WI38 (cell line): ENCODE measurements around the gene DDX52.
"Not testable (repeated sequence)": the region's sequence is repeated elsewhere in the genome, so short reads cannot be mapped to it uniquely, and the experiment has no call there.

Experiments
- H3K4me3 ChIP-seq: 2 replicates; pipeline ENCODE4 v1.5.1; 2011; ENCODE audit warnings: low read depth, mild to moderate bottlenecking, control low read depth, low read length
- TF ChIP-seq, protein P1 (sequence below): IDR thresholded peaks from 2 replicates; pipeline ENCODE4 v1.5.1; 2012; ENCODE audit warnings: low read depth, mild to moderate bottlenecking, control low read depth, low read length

The DDX52 gene, protein sequence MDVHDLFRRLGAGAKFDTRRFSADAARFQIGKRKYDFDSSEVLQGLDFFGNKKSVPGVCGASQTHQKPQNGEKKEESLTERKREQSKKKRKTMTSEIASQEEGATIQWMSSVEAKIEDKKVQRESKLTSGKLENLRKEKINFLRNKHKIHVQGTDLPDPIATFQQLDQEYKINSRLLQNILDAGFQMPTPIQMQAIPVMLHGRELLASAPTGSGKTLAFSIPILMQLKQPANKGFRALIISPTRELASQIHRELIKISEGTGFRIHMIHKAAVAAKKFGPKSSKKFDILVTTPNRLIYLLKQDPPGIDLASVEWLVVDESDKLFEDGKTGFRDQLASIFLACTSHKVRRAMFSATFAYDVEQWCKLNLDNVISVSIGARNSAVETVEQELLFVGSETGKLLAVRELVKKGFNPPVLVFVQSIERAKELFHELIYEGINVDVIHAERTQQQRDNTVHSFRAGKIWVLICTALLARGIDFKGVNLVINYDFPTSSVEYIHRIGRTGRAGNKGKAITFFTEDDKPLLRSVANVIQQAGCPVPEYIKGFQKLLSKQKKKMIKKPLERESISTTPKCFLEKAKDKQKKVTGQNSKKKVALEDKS

DNA sequence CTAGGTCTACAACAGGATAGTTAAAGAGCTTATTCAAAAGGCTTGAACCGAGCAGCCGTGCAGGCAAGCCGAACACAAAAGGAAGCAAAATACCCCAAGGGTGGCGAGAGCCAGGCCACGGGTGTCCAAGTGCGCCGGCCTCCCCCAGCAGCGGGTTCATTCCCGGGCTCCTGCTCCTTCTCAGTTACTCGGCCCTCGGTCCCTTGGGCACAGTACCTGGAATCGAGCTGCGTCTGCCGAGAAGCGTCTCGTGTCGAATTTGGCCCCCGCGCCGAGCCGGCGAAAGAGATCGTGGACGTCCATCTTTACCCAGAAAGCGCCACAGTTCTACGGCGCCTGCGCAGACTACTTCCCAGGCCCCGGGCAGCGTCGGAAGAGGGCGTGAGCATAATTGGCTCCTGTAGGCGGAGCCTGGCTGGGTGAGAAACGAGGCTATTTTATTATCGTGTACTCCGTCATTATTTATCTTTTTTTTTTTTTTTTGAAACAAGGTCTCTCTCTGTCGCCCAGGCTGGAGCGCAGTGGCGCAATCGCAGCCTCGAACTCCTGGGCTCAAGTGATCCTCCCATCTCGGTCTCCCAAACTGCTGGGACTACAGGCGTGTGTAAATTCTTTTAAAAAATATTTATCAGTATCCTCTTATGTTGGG is at the start of gene DDX52:
TSS of gene DDX52 (minus strand) at position 329 of the 649 bp plus-strand sequence. CDS start at position 303, 26 bp downstream.
- H3K4me3 ChIP-seq = peak within 1 kb of the TSS; percentile 85
- TF ChIP-seq, protein P1, sequence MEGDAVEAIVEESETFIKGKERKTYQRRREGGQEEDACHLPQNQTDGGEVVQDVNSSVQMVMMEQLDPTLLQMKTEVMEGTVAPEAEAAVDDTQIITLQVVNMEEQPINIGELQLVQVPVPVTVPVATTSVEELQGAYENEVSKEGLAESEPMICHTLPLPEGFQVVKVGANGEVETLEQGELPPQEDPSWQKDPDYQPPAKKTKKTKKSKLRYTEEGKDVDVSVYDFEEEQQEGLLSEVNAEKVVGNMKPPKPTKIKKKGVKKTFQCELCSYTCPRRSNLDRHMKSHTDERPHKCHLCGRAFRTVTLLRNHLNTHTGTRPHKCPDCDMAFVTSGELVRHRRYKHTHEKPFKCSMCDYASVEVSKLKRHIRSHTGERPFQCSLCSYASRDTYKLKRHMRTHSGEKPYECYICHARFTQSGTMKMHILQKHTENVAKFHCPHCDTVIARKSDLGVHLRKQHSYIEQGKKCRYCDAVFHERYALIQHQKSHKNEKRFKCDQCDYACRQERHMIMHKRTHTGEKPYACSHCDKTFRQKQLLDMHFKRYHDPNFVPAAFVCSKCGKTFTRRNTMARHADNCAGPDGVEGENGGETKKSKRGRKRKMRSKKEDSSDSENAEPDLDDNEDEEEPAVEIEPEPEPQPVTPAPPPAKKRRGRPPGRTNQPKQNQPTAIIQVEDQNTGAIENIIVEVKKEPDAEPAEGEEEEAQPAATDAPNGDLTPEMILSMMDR = no peak

DNA sequence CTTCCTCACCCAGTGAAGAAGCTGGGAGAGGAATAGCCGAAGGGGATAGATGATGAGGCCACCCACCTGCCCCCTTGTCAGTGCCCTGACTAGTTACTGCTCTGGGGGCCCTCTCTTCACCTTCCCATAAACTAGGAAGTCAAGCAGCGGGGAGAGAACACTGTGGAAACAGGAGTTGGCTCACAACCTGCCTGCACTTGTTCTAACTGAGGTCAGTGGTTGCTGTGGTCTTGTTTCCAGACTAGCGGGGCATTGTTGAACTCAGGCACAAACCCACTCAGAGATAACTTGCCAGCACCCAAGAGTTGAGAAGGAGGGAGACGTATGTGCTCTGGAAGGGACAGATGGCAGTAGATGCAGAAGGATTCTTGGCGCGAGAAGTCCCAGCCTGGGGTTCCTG is 48.6 kb upstream of the DDX52 start:
- TF ChIP-seq, protein P1 = no peak
- no peak overlapping the region for H3K4me3 ChIP-seq

DNA sequence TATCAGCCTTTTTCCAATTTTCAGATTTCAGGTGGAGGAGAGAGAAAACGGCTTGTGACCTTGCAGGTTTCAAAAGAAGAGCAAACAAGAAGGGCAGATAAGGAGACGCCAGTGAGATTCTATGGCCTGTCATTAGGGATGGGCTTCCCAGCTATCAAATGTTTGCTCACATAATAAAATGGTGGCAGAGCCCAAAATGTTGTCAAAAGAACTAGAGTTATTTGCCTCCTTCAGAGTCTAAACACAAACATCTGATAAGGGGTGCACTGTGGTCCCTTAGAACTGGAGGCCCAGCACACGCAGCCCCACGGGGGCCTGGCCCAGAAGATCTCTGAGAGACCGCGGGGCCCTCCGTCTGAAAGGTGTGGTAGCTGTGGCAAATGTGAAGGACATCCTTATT is 46.1 kb upstream of the DDX52 start:
- no peak overlapping the region for H3K4me3 ChIP-seq
- TF ChIP-seq, protein P1 = no peak

DNA sequence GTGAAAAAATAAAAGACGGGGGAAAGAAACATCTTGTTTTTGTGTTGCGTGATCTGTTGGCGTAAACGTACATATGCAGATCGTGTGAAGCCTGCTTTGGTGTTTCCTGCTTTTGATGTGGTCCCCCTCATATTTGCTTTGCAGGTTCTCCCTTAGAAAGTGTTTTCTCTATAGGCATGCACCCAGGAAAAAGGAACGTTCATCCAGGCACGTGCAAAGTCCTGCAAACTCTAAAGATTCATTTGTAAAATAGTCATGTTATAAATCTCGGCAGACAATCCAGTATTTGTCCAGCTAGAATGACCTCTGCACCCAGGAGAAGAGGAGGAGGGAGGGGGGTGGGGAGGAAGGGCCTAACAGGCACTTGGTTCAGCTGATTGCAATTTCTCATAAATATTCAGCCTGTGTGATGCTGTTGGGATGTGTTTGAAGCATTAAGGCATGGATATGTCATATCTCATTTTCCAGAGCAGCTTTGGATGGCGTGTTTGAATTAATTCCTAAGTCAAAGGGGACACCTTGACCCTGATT is 40.3 kb upstream of the DDX52 start:
- no peak overlapping the region for H3K4me3 ChIP-seq
- TF ChIP-seq, protein P1 = no peak

DNA sequence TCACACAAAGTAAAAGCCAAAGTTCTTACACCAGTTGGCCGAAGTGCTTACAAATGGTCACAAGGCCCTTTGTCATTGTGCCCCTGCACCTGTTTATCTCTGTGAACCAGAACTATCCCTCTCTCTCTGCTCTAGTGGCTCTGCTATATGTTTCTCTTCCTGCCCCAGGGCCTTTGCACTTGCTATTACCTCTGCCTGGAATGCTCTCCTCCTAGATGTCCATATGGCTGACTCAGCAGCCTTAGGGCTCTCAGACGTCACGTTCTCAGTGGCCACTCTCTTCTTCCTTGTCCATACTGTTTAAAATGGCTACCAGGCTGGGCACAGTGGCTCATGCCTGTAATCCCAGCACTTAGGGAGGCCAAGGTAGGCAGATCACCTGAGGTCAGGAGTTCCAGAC is 38.8 kb upstream of the DDX52 start:
- H3K4me3 ChIP-seq = no peak overlapping the region
- TF ChIP-seq, protein P1 = no peak

DNA sequence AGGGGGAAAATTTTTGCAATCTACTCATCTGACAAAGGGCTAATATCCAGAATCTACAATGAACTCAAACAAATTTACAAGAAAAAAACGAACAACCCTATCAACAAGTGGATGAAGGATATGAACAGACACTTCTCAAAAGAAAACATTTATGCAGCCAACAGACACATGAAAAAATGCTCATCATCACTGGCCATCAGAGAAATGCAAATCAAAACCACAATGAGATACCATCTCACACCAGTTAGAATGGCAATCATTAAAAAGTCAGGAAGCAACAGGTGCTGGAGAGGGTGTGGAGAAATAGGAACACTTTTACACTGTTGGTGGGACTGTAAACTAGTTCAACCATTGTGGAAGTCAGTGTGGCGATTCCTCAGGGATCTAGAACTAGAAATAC is 36.7 kb upstream of the DDX52 start:
- H3K4me3 ChIP-seq = not testable (repeated sequence)

DNA sequence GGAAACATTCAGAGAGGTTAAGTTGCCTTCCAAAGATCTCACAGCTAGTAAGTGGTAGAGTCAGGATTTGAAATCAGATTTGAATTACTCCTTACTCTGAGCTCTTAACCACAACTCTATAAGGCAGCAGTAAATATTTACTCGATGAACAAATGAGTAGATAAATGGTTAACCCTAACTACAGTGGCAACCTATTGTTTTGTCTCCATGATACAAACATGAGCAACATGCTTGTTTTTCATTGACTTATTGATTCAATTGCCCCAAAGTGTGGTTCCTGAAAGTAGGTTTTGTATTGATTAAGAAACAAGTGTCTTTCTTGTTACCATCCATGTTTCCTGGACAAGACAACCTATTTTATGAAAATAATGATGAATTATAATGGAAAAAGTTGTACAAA is 34.8 kb upstream of the DDX52 start:
- TF ChIP-seq, protein P1 = no peak
- H3K4me3 ChIP-seq = no peak overlapping the region
